Epithelial cell of esophagus (primary cell): Measurements from ENCODE around the gene ANK3.

Source experiments
- DNase-seq: peaks from one replicate; pipeline ENCODE4 v3.0.0; 2010; ENCODE audit warnings: low read depth
- H3K4me3 ChIP-seq: 2 replicates; pipeline ENCODE4 v1.5.1; 2011; ENCODE audit warnings: mild to moderate bottlenecking, low read length, control low read depth
- TF ChIP-seq, protein P1 (sequence below): IDR thresholded peaks from 2 replicates; pipeline ENCODE4 v1.5.1; 2011; ENCODE audit warnings: low read depth, mild to moderate bottlenecking, low read length, control low read depth, inconsistent platforms; ENCODE audit not compliant: insufficient read depth; ENCODE audit errors: missing control alignments

ANK3 gene

DNA sequence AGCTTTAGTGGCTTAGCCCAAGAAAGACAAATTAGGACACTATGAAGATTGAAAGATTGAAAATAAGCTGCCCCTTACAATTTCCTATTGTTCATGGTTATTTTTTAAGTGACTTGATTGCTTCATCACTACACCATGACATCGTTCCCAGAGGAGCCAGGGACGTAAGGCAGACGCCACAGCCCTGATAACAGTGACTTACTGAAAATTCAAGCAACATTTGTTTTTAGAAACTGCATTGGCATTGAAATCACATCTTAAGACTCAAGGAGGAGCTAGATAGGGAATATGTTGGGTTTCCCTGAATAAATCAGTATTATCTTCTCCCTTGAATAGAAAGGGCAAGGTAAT is 38.7 kb upstream of the ANK3 start:
- DNase-seq: no peak
- TF ChIP-seq, protein P1, sequence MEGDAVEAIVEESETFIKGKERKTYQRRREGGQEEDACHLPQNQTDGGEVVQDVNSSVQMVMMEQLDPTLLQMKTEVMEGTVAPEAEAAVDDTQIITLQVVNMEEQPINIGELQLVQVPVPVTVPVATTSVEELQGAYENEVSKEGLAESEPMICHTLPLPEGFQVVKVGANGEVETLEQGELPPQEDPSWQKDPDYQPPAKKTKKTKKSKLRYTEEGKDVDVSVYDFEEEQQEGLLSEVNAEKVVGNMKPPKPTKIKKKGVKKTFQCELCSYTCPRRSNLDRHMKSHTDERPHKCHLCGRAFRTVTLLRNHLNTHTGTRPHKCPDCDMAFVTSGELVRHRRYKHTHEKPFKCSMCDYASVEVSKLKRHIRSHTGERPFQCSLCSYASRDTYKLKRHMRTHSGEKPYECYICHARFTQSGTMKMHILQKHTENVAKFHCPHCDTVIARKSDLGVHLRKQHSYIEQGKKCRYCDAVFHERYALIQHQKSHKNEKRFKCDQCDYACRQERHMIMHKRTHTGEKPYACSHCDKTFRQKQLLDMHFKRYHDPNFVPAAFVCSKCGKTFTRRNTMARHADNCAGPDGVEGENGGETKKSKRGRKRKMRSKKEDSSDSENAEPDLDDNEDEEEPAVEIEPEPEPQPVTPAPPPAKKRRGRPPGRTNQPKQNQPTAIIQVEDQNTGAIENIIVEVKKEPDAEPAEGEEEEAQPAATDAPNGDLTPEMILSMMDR: no peak
- H3K4me3 ChIP-seq: no peak overlapping the region

DNA sequence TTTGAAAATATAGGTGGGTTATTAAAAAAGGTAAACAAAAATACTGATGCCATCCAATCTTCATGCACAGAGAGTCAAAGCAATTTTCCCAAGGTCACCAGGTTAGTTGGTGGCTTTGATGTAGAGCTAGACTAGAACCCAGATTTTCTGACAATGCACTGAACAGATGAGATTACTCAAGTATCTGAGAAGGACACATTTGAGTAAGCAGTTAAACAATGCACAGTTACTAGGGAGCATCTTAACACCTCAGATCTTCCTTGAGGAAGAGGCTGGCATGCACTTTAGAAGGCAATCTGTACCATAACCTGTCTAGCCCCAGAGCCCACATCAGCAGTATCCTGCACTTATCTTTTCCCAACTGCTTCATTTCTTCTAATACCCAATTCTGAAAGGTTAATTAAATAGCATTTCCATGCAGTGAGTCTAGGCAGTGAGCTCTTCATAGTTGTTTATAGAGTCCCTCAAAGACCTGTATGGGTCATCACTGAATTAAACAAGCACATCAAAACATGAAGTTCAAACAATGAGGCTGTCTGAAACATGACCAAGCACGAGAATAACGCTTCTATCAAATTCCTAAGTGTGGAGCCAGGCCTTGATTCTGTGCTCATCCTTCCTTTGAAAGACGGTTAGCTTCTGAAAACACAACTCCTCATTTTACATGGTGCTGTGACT is 38.2 kb upstream of the ANK3 start:
- TF ChIP-seq, protein P1: no peak
- DNase-seq: peak; percentile 84
- H3K4me3 ChIP-seq: no peak overlapping the region

DNA sequence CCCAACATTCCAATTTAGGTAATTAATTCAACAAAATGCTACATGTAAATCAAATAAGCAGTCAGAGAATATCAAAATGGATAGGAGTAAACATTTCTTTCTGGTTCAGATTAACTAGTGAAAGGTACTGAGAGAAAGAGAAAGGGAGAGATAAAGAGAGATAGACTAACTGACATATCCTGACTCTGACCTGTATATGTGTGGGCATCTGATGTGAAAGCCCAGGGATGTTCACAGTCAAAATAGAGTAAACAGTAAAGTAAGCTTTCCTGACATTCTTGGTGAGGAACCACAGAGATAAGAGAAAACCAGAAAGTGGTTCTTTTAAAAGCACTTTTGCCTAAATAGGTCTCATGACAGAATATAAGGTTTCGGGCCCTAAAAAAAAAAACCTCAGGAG is 37.5 kb upstream of the ANK3 start:
- no peak overlapping the region for H3K4me3 ChIP-seq
- no peak for DNase-seq
- TF ChIP-seq, protein P1: no peak

DNA sequence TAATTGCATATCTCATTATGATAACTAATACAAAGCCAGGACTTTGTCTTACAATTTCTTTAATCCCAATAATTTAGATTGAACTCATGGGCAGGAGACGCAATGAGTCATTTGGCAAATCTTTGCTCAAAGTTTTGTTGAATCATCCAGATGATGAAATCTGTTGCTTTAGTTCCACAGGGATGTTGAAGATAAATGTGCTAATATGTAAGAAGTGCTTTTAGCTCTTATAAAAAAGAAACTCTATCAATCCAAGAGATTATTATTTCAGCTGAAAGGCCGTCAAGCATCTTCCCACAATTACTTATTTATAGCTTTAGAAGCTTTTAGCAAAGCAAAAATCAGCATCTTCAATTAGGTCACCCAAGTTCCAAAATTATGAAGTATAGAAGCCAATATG is 36.8 kb upstream of the ANK3 start:
- TF ChIP-seq, protein P1: no peak
- peak; percentile 90 for DNase-seq
- no peak overlapping the region for H3K4me3 ChIP-seq

DNA sequence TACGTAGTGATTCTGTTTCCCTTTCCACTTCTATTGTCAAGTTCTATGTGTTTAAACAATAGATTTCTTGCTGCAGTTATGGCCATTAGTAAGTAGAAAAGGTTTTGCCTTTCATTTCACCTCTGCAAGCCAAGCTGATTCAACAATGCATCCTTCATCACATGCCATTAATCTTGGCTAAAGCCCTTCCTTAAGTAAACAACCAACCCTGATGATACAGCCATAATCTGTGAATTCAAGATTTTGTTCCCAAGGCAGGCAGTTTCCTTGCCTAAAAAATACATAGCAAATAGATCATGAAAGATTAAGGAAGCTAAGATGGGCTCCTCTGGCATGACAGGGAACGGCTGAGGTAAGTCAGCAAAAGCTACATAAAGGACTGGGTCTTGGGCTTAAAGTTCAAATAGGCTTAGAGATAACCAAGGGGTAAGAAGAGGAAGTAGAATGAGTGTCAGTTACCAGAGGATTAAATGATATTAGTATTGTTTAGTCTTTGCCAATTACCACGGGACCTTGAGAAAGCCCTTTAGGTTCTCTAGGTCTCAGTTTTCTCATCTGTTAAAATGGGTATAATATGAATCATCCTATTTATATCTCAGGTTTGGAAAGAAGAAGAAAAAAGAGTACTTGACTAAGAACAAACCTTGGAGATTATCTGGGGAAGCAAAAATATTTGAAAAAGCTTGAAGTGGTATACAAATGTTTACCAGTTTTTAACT is 35.9 kb upstream of the ANK3 start:
- H3K4me3 ChIP-seq: no peak overlapping the region
- peak; percentile 77 for DNase-seq
- TF ChIP-seq, protein P1: no peak

DNA sequence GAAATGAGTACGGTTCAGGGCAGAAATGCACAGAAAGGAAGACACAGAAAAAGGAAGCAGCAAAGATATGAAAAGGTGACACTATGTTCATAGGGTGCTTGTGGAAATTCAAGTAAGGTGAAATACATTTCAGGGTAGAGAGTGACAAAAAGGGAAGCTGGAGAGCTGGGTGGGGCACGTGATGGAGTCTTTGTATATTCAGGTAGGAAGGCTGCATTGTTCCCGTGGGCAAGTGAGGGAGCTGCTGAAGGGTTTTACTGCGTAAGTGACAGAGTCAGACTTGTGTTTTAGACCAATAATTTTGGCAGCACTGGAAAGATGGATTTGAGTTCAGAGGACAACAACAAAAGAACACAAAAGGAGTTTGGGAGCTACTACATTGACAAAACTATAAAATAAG is 35.3 kb upstream of the ANK3 start:
- H3K4me3 ChIP-seq: no peak overlapping the region
- TF ChIP-seq, protein P1: no peak
- no peak for DNase-seq

DNA sequence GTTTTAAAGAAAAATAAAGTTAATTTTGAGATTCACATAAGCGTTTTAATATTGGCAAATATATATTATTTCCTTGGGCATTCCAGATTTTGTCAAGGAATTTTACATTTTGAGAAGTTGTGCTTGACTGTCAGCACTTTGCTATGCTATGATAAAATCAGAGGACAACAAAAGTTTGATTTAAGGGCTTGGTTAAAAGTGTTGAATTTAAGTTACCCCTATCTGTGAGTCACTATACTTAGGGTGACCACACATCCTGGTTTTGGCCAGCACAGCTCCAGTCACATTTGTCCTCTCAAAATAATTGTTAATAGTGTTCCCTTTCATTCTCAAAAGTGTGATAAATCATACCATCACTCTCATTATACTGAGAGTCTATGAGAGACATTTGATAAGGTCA is 34.2 kb upstream of the ANK3 start:
- TF ChIP-seq, protein P1: no peak

More for the DNA sequence above, 34.2 kb upstream of the ANK3 start:
- H3K4me3 ChIP-seq: no peak overlapping the region
- no peak for DNase-seq
